Retinal pigment epithelial cell (primary cell): ENCODE measurements around the gene SHKBP1.
"Not testable (repeated sequence)": the region's sequence is repeated elsewhere in the genome, so short reads cannot be mapped to it uniquely, and the experiment has no call there.

Experiments
- DNase-seq: peaks from one replicate; pipeline ENCODE4 v3.0.0-alpha.2; 2010; ENCODE audit warnings: low read depth
- H3K4me3 ChIP-seq: 2 replicates; pipeline ENCODE4 v1.5.1; 2011; ENCODE audit warnings: mild to moderate bottlenecking, low read length, control low read depth, moderate library complexity
- CTCF ChIP-seq: conservative IDR thresholded peaks from 2 replicates; pipeline ENCODE4 v1.5.1; 2011; ENCODE audit warnings: low read depth, low read length, control low read depth, inconsistent platforms

Gene SHKBP1

GRCh38 chr19:40559394-40559793 lies 17.3 kb upstream of the SHKBP1 start:
- no peak for DNase-seq
- H3K4me3 ChIP-seq: no peak overlapping the region
- no peak for TF ChIP-seq CTCF

GRCh38 chr19:40560092-40560507 lies 16.6 kb upstream of the SHKBP1 start:
- no peak for DNase-seq
- TF ChIP-seq CTCF: no peak
- H3K4me3 ChIP-seq: no peak overlapping the region

- TF ChIP-seq CTCF: no peak
- H3K4me3 ChIP-seq: no peak overlapping the region
- DNase-seq: no peak
Observed at GRCh38 chr19:40561947-40562346, 14.7 kb upstream of the SHKBP1 start.

GRCh38 chr19:40564535-40564934 lies 12.1 kb upstream of the SHKBP1 start:
- H3K4me3 ChIP-seq, DNase-seq: not testable (repeated sequence)

- H3K4me3 ChIP-seq: no peak overlapping the region
- TF ChIP-seq CTCF: no peak
- no peak for DNase-seq
Observed at GRCh38 chr19:40565355-40565754, 11.3 kb upstream of the SHKBP1 start.

GRCh38 chr19:40565910-40566495 lies 10.7 kb upstream of the SHKBP1 start:
- no peak for DNase-seq
- H3K4me3 ChIP-seq: no peak overlapping the region
- TF ChIP-seq CTCF: no peak

GRCh38 chr19:40567040-40567749 lies 9.5 kb upstream of the SHKBP1 start:
- TF ChIP-seq CTCF: no peak
- no peak for DNase-seq
- peak overlapping the region; percentile 20 for H3K4me3 ChIP-seq
